Measurements from ENCODE around the gene NIM1K.

DNA sequence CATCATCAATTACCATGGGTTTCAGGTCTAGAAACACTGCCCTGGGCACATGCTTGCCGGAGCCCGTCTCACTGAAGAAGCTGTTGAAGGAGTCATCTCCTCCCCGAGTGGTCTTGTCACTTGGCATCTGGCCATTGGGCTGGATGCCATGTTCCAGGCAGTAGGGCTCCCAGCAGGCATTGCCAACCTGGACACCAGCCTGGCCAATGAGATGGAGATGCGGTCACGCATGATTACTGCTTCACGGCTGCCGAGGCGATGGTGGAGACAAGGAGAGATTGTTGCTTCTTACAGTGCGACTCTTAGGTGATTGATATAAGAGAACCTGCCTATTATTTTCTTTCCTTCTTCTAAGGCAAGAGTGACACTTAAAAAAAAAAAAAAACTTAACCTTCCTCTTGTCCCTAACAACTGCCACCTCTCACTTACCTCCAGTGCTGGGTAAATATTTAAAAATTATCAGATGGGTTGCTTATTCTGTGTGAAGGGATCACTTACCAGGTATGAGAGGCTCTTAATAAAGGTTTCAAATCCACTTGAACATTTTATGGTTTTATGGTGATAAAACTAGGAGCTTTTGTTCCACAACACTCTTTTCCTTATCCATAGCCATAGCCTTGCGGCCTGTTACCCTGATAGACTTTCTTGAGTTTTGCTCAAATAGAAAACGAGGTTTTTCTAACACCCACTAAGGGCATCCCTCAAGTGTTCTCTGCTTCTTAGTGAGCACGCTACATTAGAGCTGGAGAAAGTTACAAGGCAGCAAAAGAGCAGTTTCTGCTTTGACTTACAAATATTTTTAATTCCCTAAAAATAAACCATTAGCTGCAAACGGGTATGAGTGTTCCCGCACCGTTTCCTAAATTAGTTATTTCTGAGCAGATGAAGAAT lies 41.2 kb downstream of the NIM1K start:
- TF ChIP-seq OSR1 (CRISPR knock-in tag; IDR thresholded peaks at IDR 0.05) (no peak), ZNF8 (CRISPR knock-in tag; IDR thresholded peaks at IDR 0.05) (no peak), ZFP3 (CRISPR knock-in tag; IDR thresholded peaks at IDR 0.05) (no peak), CSDC2 (CRISPR knock-in tag; IDR thresholded peaks at IDR 0.05) (no peak), ZNF565 (CRISPR knock-in tag; conservative IDR thresholded peaks at IDR 0.05; ENCODE audit: low read depth) (no peak), ESRRG (CRISPR knock-in tag; IDR thresholded peaks at IDR 0.05) (no peak), ARNTL (CRISPR knock-in tag; IDR thresholded peaks at IDR 0.05; ENCODE audit: borderline replicate concordance, low read depth) (no peak), TOX (CRISPR knock-in tag; IDR thresholded peaks at IDR 0.05; ENCODE audit: borderline replicate concordance) (no peak), BACH2 (CRISPR knock-in tag; IDR thresholded peaks at IDR 0.05; ENCODE audit: borderline replicate concordance) (no peak)
- TF ChIP-seq, protein P1, sequence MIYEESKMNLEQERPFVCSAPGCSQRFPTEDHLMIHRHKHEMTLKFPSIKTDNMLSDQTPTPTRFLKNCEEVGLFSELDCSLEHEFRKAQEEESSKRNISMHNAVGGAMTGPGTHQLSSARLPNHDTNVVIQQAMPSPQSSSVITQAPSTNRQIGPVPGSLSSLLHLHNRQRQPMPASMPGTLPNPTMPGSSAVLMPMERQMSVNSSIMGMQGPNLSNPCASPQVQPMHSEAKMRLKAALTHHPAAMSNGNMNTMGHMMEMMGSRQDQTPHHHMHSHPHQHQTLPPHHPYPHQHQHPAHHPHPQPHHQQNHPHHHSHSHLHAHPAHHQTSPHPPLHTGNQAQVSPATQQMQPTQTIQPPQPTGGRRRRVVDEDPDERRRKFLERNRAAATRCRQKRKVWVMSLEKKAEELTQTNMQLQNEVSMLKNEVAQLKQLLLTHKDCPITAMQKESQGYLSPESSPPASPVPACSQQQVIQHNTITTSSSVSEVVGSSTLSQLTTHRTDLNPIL (CRISPR knock-in tag; IDR thresholded peaks at IDR 0.05; ENCODE audit: low read depth): no peak
- TF ChIP-seq, protein P2, sequence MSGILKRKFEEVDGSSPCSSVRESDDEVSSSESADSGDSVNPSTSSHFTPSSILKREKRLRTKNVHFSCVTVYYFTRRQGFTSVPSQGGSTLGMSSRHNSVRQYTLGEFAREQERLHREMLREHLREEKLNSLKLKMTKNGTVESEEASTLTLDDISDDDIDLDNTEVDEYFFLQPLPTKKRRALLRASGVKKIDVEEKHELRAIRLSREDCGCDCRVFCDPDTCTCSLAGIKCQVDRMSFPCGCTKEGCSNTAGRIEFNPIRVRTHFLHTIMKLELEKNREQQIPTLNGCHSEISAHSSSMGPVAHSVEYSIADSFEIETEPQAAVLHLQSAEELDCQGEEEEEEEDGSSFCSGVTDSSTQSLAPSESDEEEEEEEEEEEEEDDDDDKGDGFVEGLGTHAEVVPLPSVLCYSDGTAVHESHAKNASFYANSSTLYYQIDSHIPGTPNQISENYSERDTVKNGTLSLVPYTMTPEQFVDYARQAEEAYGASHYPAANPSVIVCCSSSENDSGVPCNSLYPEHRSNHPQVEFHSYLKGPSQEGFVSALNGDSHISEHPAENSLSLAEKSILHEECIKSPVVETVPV (CRISPR knock-in tag; IDR thresholded peaks at IDR 0.05): no peak
- TF ChIP-seq, protein P3, sequence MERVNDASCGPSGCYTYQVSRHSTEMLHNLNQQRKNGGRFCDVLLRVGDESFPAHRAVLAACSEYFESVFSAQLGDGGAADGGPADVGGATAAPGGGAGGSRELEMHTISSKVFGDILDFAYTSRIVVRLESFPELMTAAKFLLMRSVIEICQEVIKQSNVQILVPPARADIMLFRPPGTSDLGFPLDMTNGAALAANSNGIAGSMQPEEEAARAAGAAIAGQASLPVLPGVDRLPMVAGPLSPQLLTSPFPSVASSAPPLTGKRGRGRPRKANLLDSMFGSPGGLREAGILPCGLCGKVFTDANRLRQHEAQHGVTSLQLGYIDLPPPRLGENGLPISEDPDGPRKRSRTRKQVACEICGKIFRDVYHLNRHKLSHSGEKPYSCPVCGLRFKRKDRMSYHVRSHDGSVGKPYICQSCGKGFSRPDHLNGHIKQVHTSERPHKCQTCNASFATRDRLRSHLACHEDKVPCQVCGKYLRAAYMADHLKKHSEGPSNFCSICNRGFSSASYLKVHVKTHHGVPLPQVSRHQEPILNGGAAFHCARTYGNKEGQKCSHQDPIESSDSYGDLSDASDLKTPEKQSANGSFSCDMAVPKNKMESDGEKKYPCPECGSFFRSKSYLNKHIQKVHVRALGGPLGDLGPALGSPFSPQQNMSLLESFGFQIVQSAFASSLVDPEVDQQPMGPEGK (CRISPR knock-in tag; IDR thresholded peaks at IDR 0.05; ENCODE audit: borderline replicate concordance): no peak
